ENCODE measurements around the gene RABEP1.

DNA sequence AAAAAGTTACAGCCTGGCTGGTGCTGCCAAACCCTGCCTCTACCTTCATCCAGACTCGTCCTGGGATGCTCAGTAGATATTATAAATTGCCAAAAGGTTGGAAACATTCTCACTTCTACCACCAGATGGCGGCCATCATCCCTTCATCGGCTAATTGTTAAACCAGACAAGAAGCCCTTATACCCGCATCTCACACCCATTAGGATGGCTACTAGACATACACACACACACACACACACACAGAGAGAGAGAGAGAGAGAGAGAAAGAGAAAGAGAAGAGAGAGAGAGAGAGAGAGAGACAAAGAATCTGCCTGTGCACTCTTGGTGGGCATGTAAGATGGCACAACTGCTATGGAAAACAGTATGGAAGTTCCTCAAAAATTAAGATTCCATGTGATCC, 32.5 kb upstream of the RABEP1 start:
- TF ChIP-seq, protein P1, sequence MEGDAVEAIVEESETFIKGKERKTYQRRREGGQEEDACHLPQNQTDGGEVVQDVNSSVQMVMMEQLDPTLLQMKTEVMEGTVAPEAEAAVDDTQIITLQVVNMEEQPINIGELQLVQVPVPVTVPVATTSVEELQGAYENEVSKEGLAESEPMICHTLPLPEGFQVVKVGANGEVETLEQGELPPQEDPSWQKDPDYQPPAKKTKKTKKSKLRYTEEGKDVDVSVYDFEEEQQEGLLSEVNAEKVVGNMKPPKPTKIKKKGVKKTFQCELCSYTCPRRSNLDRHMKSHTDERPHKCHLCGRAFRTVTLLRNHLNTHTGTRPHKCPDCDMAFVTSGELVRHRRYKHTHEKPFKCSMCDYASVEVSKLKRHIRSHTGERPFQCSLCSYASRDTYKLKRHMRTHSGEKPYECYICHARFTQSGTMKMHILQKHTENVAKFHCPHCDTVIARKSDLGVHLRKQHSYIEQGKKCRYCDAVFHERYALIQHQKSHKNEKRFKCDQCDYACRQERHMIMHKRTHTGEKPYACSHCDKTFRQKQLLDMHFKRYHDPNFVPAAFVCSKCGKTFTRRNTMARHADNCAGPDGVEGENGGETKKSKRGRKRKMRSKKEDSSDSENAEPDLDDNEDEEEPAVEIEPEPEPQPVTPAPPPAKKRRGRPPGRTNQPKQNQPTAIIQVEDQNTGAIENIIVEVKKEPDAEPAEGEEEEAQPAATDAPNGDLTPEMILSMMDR (conservative IDR thresholded peaks at IDR 0.05; ENCODE audit: low read depth, low read length): peak; percentile 69
- no peak for TF ChIP-seq EZH2 (IDR thresholded peaks at IDR 0.05; ENCODE audit: borderline replicate concordance, low read depth, low read length, poor library complexity, severe bottlenecking)

All from A673 (cell line).